Hepatocyte (in vitro differentiated cells): ENCODE data around the gene N4BP2L2.

Source experiments
- EZH2 ChIP-seq: fragments of 200-600 bp; sonication (generic); IDR thresholded peaks from 2 replicates; pipeline ENCODE4 v1.6.1; 2016; ENCODE audit warnings: antibody characterized with exemption, mild to moderate bottlenecking, borderline replicate concordance
- EZH2phosphoT487 ChIP-seq: fragments of 200-600 bp; sonication (generic); IDR thresholded peaks from one replicate; pipeline ENCODE4 v1.6.1; 2018; ENCODE audit warnings: antibody characterized with exemption, mild to moderate bottlenecking, low read depth, moderate library complexity; ENCODE audit not compliant: unreplicated experiment, severe bottlenecking
- TF ChIP-seq, protein P1 (sequence below): fragments of 200-600 bp; sonication (generic); IDR thresholded peaks from 2 replicates; pipeline ENCODE4 v1.5.1; 2016; ENCODE audit warnings: antibody characterized with exemption, mild to moderate bottlenecking; ENCODE audit not compliant: poor library complexity

GRCh38 chr13:32429433-32429909 lies 109.1 kb downstream of the N4BP2L2 start:
- TF ChIP-seq, protein P1, sequence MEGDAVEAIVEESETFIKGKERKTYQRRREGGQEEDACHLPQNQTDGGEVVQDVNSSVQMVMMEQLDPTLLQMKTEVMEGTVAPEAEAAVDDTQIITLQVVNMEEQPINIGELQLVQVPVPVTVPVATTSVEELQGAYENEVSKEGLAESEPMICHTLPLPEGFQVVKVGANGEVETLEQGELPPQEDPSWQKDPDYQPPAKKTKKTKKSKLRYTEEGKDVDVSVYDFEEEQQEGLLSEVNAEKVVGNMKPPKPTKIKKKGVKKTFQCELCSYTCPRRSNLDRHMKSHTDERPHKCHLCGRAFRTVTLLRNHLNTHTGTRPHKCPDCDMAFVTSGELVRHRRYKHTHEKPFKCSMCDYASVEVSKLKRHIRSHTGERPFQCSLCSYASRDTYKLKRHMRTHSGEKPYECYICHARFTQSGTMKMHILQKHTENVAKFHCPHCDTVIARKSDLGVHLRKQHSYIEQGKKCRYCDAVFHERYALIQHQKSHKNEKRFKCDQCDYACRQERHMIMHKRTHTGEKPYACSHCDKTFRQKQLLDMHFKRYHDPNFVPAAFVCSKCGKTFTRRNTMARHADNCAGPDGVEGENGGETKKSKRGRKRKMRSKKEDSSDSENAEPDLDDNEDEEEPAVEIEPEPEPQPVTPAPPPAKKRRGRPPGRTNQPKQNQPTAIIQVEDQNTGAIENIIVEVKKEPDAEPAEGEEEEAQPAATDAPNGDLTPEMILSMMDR = no peak
- TF ChIP-seq EZH2 = no peak
- TF ChIP-seq EZH2phosphoT487 = no peak
